Stimulated activated naive CD8-positive, alpha-beta T cell treated with anti-CD3 and anti-CD28 coated beads, Interleukin-15, amount 100 ng/mL, for 72 hours (primary cell): Measurements from ENCODE around the gene CLDN4.

Experiments used
- ATAC-seq: fragments of 150-1000 bp; cut with Tn5 transposase; 2 replicates; pipeline ENCODE4 v1.10.0; 2021; ENCODE audit warnings: mild to moderate bottlenecking, moderate library complexity
- DNase-seq, 2 donors: peaks; one replicate each; pipeline ENCODE4 v3.0.0; 2021 to 2022
- H3K27ac Mint-ChIP-seq, 2 donors: one replicate each; pipeline ENCODE4 v1.8.0; 2022; ENCODE audit warnings: mild to moderate bottlenecking in 2 of 2, mixed read lengths in 2 of 2, moderate library complexity in 2 of 2
- H3K27me3 Mint-ChIP-seq: one replicate; pipeline ENCODE4 v1.8.0; 2022; ENCODE audit warnings: mixed read lengths
- H3K4me1 Mint-ChIP-seq: one replicate; pipeline ENCODE4 v1.8.0; 2022; ENCODE audit warnings: mild to moderate bottlenecking, mixed read lengths
- H3K4me3 Mint-ChIP-seq, 2 donors: one replicate each; pipeline ENCODE4 v1.8.0; 2022; ENCODE audit warnings: mild to moderate bottlenecking in 2 of 2, mixed read lengths in 2 of 2, moderate library complexity in 1 of 2
- H3K9me3 Mint-ChIP-seq, 2 donors: one replicate each; pipeline ENCODE4 v1.8.0; 2022; ENCODE audit warnings: mixed read lengths in 2 of 2

CLDN4 gene

GRCh38 chr7:73871163-73872011 is 40.6 kb downstream of the CLDN4 start:
- ATAC-seq: no peak
- no peaks in the 10 kb centered on the region for H3K9me3 Mint-ChIP-seq
- H3K27ac Mint-ChIP-seq: no peak overlapping the region
- H3K4me3 Mint-ChIP-seq: no peak overlapping the region
- H3K4me1 Mint-ChIP-seq: no peaks in the 10 kb centered on the region
- DNase-seq: no peak
- H3K27me3 Mint-ChIP-seq: no peaks in the 10 kb centered on the region

GRCh38 chr7:73872056-73872908 is 41.5 kb downstream of the CLDN4 start:
- H3K27ac Mint-ChIP-seq: peak overlapping the region in 1 of 2 donors; percentile 59
- H3K4me3 Mint-ChIP-seq: no peak overlapping the region
- no peaks in the 10 kb centered on the region for H3K27me3 Mint-ChIP-seq
- H3K4me1 Mint-ChIP-seq: no peaks in the 10 kb centered on the region
- H3K9me3 Mint-ChIP-seq: no peaks in the 10 kb centered on the region
- ATAC-seq (no peak), DNase-seq (no peak)

GRCh38 chr7:73876361-73876760 is 45.6 kb downstream of the CLDN4 start:
- Mint-ChIP-seq H3K4me3 (no peak overlapping the region), H3K9me3 (no peaks in the 10 kb centered on the region)

GRCh38 chr7:73876973-73877372 is 46.2 kb downstream of the CLDN4 start:
- DNase-seq (no peak), ATAC-seq (no peak)
- Mint-ChIP-seq H3K4me1 (no peaks in the 10 kb centered on the region), H3K27me3 (peaks cover 7% of the 10 kb centered on the region), H3K9me3 (no peaks in the 10 kb centered on the region), H3K4me3 (no peak overlapping the region), H3K27ac (no peak overlapping the region)

More at GRCh38 chr7:73876361-73876760, 45.6 kb downstream of the CLDN4 start:
- no peak for ATAC-seq
- Mint-ChIP-seq H3K4me1 (no peaks in the 10 kb centered on the region), H3K27ac (no peak overlapping the region), H3K27me3 (peaks cover 7% of the 10 kb centered on the region)
- no peak for DNase-seq

GRCh38 chr7:73879977-73880681 is 49.3 kb downstream of the CLDN4 start:
- ATAC-seq (no peak), DNase-seq (no peak)
- Mint-ChIP-seq H3K4me3 (no peak overlapping the region), H3K9me3 (no peaks in the 10 kb centered on the region), H3K4me1 (no peaks in the 10 kb centered on the region), H3K27me3 (peaks cover 7% of the 10 kb centered on the region), H3K27ac (no peak overlapping the region)

GRCh38 chr7:73880755-73881328 is 50.0 kb downstream of the CLDN4 start:
- Mint-ChIP-seq H3K9me3 (no peaks in the 10 kb centered on the region), H3K4me1 (no peaks in the 10 kb centered on the region), H3K4me3 (no peak overlapping the region), H3K27me3 (peaks cover 10% of the 10 kb centered on the region), H3K27ac (no peak overlapping the region)
- ATAC-seq: no peak
- DNase-seq: no peak

GRCh38 chr7:73881352-73882046 is 50.7 kb downstream of the CLDN4 start:
- ATAC-seq (no peak), DNase-seq (no peak)
- H3K4me3 Mint-ChIP-seq: no peak overlapping the region
- peaks cover 17% of the 10 kb centered on the region for H3K27me3 Mint-ChIP-seq
- no peaks in the 10 kb centered on the region for H3K9me3 Mint-ChIP-seq
- H3K27ac Mint-ChIP-seq: no peak overlapping the region
- no peaks in the 10 kb centered on the region for H3K4me1 Mint-ChIP-seq

- Mint-ChIP-seq H3K27me3 (peaks cover 22% of the 10 kb centered on the region), H3K9me3 (no peaks in the 10 kb centered on the region), H3K4me3 (no peak overlapping the region), H3K4me1 (no peaks in the 10 kb centered on the region), H3K27ac (no peak overlapping the region)
- DNase-seq (no peak), ATAC-seq (no peak)
Observed at GRCh38 chr7:73882047-73882402, 51.2 kb downstream of the CLDN4 start.
